GM19395 (cell line): ENCODE results near the gene ZNF48.

Experiments used
- ATAC-seq: cut with Tn5 transposase; IDR thresholded peaks from one replicate; pipeline ENCODE4 v1.9.1; 2021; ENCODE audit warnings: mild to moderate bottlenecking, moderate library complexity; ENCODE audit not compliant: unreplicated experiment

Gene ZNF48

DNA sequence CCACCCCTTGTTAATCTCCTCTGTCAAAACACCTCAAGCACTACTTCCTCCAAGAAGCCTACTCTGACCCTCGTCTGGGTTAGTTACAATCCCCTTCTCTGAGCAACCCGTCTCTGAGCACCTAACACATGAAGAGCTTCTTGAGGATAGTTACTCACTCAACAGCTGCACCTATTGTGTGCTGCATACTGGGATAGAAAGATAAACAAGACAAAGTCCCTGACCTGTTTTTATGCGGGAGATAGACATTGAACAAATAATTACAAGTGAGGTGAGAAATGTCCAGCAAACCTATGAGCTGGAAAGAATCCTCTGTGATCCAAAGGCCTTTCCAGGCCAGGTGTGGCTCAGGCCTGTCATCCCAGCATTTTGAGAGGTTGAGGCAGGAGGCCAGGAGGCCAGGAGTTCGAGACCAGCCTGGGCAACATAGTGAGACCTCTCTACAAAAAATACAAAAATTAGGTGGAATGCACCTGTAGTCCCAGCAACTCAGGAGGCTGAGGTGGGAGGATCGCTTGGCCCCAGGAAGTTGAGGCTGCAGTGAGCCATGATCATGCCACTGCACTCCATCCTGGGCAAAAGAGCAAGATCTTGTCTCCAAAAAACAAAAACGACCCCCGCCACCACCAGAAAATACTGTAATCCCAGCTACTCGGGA, 6.7 kb downstream of the ZNF48 start:
- ATAC-seq: no peak

DNA sequence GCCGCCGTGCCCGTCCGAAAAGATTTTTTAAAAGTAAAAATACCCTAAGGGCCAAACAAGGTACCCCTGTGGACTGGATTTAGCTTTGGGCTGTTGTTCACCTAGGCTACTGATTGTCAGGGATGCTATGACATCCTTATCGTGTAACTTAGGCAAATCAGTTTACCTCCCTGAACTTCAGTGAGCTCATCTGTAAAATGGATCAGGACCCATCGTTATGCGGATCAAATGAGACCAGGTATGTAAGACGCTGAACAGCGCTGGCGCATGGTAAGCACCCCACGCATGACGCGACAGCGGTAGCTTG, 11.5 kb downstream of the ZNF48 start:
- no peak for ATAC-seq

DNA sequence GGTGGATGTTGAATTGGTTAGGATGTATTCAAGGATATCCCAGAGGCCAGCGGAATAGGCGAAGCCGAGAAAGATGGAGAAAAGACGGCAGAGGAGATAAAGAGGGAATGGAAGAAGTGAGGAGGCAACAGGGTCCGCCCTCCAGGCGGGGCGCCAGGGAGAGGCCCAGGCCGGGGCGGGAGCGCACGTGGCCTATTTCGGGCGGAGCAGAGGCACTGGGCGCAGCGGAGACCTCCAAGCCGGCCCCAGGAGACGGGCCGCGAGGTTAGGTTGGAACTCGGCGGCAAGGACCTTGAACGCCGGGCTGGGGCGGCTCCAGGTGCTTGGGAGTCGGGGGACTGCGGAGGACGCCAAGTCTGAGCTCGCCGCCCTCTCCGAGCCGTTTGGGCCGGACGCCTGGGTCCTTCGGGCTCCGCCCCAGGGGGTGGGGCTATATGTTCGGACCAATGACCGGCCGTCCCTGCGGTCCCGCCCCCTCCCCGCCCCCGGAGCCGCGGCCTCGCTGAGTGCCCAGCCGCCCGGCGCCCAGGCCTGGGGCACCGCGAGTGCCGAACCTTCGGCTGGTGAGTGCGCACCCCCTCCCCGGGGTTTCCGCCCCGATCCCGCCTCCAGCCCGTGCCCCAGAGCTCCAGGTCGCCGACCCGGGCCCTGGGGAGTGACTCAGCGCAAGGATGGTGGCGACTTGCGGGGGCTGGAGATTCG, 12.0 kb downstream of the ZNF48 start, which contains the start of gene ZNF771:
TSS of gene ZNF771 (plus strand) at position 505 of the 702 bp plus-strand sequence. CDS start 448 bp downstream, outside the sequence.
- ATAC-seq: peak; percentile 72

DNA sequence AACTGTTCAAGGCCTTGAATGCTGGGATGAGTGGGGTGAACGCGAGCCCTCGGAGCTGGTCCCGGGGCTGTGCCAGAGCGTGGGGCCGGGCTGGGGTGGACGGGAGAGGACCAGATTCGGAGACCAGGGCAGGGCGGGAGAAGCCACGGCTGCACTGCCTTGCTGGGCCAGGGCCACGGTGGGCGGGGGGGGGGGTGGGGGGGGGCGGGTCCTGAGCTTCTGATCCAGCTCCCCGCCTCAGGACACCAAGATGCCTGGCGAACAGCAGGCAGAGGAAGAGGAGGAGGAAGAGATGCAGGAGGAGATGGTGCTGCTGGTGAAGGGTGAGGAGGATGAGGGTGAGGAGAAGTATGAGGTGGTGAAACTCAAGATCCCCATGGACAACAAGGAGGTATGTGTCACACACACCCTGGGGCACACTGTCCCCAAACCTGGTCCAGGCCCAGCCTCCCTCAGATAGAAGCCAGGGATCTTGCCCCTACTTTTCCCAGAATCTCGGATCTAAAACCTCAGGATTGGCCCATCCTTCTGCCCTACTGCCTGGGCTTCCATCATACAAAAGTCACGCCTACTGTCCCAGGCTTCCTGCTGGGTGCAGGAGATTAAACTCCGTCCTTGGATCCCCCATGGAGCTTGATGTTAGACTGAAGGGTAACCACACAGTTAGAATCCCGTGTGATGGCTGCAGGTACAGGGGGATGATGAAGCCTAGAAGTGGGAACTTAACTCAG, 12.7 kb downstream of the ZNF48 start:
- ATAC-seq: peak; percentile 6

DNA sequence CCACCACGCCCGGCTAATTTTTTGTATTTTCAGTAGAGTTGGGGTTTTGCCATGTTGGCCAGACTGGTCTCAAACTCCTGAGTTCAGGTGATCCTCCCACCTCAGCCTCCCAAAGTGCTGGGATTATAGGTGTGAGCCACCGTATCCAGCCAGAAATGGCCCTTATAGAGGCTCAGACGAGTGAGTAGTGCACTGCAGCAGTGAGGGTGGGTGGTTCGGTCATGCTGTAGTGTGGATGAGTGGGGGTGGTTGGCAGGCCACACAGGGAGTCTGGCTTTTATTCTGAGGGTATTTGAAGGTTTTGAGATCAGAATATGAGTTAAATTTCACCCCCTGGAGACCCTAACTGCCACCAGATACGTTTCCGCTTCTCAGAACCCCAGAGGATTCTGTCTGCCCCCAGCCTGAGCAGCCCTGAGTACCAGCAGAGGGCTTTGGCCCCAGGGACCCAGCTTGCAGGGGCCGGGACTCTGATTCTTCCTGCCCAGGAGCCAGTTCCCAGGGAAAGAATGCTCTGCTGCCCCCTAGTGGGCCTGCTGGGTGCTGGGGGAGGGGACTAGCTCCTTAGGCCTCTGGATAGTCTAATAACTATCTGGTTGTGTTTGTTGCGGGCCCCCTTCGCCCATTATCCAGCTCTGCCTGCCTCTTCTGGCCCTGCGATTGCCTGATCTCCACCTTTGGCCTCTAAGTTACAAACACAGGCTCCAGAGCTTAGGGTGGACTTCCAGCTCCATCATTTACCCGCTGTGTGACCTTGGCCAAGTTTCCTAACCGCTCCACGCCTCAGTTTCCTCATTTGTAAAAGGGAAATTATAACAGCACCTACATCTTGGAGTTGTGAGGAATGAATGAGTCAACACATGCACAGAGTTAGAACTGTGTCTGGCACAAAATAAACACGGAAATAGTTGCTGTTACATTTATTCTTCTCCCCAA, 14.2 kb downstream of the ZNF48 start:
- peak; percentile 51 for ATAC-seq

DNA sequence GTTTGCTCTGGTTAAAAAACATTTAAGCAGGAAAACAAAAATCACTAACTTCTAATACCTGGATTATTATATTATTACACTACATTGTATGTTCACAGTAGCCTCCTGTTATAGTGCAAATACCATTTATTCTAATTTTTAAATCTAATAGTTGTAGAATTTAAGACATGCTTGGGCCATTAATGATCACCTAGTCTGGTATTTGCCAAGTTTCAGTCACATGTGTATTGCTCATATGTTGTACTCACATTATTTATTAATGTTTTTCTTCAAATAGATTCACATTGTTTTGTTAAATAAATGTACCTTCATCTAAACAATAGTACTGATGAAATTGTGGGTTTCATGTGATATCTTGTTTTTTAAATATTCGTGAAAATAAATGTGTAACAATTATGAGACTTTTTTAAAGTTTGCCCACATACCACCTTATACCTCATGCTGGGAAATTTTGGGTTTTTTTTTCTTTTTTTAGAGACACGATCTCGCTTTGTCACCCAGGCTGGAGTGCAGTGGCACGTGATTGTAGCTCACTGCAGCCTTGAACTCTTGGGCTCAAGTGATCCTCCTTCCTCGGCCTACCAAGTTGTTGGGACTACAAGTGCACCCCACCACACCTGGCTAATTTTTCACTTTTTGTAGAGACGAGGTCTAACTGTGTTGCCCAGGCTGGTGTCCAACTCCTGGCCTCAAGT, 18.0 kb downstream of the ZNF48 start:
- ATAC-seq: no peak

DNA sequence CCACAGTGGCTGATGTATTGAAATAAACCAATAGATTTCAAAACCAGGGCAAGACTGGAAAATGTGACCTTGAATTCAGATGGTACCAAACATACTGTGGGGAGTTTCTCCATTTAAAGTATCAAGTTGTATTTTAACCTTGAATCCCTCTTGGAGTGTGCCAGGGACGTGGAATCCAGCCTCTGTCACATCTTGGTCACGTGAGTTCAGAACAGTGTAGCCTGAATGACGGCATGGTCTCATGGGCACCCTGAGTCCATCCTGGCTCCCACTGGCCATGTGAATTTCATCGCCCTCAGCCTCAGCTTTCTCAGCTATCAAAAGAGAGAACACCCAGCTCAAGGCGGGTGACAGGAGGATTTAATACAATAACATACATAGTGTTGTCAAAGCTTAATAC, 18.9 kb downstream of the ZNF48 start:
- no peak for ATAC-seq

DNA sequence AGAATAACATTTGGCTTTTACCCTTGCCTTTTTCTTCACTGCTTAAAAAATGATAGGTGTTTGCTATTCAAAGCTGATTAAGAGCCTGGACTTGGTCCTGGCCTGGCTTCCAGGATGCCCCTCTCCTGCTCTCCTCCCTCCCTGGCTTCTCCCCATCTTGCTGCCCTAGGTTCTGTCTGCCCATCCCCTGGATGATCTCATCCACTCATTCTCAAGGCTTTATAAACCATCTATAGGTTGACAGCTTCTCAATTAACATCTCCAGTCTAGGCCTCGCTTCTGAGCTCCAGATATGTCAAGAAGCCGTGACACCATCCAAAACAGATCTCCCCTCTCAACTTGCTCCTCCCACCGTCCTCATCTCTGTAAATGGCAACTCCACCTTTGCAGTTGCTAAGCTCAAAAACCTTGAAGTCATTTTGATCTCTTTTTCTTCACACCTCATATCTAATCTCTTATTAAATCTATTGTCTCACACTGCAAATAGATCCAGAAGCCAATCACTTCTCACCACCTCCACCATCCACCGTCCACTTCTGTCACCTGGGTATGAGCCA, 20.9 kb downstream of the ZNF48 start:
- ATAC-seq: no peak

DNA sequence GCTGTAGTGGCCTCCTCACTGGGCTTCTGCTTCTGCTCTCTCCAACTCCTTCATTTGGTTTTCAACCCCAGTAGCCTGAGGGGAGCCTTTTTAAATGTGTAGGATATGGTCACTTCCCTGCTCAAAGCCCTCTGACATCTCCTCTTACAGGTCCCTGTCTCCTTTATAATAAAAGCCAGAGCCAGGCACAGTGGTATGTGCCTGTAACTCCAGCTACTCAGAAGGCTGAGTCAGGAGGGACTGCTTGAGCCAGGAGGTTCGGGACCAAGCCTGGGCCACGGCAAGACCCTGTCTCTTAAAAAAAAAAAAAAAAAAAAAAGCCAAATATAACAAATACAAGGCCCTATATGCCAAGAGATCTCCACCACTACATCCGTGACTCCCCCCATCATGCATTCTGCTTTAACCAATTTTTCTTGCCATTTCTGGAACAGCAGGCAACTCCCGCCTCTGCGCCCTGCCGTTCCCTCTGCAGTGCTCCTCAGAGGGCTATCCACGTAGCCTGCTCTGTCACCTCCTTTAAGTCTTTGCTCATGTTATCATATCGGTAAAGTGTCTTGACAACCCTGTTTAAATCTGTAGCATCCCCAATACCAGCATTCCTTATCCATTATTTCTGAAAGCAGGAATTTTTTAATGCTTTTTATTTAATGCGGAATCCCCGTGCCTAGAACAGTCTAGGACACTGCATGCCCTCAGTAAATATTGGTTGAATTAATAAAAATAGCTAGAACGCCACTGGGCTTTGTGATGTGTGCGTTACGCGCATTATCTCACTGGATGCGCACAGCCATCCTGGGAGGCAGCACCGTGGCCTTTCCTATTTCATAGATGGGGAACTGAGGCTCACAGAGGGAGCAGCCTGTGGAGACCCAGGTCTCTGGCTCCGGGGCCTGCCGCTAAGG, 21.7 kb downstream of the ZNF48 start:
- ATAC-seq: no peak

DNA sequence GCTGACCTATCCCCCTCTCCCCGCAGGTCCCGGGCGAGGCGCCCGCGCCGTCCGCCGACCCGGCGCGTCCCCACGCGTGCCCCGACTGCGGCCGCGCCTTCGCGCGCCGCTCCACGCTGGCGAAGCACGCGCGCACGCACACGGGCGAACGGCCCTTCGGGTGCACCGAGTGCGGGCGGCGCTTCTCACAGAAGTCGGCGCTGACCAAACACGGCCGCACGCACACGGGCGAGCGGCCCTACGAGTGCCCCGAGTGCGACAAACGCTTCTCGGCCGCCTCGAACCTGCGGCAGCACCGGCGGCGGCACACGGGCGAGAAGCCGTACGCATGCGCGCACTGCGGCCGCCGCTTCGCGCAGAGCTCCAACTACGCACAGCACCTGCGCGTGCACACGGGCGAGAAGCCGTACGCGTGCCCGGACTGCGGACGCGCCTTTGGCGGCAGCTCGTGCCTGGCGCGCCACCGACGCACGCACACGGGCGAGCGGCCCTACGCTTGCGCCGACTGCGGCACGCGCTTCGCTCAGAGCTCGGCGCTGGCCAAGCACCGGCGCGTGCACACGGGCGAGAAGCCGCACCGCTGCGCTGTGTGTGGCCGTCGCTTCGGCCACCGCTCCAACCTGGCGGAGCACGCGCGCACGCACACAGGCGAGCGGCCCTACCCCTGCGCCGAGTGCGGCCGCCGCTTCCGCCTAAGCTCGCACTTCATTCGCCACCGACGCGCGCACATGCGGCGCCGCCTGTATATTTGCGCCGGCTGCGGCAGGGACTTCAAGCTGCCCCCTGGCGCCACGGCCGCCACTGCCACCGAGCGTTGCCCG, 22.5 kb downstream of the ZNF48 start:
- ATAC-seq: peak; percentile 78

DNA sequence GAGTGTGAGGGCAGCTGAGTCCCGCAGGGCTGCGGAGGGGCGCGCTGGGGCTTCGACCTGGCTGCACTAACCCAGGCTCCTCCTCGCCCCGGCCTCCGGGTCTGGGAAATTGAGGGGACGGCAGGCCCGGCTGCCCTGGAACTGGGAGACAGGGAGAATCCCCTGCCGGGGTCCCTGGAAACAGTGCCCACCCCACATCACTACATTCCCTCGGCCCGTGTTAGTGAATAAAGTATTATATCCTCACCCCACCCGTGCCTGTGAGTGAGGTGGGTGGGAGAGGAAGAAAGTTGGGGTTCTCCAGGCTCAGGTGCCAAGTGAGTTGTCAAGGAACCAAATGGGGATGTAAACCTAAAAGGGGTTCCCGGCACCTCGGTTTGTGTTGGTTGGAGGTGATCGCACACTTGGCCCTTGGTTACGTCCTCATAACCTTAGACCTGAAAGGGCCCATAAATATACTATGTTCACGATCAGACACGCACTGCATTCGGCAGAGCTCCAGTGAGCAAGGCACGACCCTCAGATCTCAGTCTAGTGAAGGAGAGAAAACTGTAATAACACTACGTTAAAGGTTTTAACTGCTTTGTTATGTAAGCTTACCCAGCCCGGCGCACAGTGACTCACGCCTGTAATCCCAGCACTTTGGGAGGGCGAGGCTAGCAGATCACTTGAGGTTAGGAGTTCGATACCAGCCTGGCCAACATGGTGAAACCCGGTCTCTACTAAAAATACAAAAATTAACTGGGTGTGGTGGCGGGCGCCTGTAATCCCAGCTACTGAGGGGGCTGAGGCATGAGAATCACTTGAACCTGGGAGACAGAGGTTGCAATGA, 23.3 kb downstream of the ZNF48 start:
- no peak for ATAC-seq

DNA sequence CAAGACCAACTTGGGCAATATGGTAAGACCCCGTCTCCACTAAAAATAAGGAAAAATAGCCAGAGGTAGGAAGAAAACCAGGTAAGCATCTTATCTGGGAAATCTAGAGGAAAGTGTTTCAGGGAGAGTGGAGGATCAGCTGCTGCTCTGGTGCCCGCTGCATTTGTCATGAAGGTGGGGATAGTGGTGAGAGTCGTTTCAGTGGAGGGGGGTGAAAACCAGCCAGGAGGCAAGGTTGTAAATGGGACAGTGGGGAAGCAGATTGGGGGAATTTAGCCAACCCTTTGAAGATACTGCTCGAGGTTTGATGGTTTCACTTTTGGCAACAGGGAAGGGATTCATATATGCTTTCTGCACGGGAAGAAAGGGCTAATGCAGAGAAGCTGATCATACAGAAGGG, 25.8 kb downstream of the ZNF48 start:
- no peak for ATAC-seq

DNA sequence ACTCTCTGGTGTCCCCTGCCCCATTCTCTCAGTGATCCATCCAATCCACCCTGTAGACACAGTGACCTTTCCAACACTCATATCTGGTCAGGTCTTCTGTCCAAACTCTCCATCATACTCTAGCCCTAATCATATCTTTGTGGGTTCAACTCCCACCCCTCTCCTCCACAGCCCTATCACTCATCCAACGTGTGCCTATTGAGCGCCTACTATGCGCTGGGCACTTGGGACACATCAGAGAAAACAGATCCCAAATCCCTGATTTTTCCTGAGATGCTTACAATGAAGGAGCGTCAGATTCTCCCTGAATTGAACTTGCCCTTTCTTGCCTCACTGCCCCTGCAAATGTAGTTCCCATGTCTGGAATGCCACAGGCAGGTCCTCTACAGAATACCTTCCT, 32.8 kb downstream of the ZNF48 start:
- no peak for ATAC-seq

DNA sequence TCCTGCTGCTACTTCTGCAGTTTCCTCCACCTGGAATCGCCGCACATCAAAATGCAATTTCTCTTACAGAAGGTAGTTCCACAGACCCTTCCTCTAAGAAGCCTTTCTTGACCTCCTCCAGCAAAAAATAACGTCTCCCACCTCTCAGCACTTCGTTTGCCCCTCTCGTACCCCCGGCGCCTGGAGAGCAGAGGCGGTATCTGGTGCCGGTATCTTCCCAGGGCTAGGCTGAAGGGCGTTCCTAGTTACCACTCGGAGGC, 34.1 kb downstream of the ZNF48 start:
- ATAC-seq: peak; percentile 18

DNA sequence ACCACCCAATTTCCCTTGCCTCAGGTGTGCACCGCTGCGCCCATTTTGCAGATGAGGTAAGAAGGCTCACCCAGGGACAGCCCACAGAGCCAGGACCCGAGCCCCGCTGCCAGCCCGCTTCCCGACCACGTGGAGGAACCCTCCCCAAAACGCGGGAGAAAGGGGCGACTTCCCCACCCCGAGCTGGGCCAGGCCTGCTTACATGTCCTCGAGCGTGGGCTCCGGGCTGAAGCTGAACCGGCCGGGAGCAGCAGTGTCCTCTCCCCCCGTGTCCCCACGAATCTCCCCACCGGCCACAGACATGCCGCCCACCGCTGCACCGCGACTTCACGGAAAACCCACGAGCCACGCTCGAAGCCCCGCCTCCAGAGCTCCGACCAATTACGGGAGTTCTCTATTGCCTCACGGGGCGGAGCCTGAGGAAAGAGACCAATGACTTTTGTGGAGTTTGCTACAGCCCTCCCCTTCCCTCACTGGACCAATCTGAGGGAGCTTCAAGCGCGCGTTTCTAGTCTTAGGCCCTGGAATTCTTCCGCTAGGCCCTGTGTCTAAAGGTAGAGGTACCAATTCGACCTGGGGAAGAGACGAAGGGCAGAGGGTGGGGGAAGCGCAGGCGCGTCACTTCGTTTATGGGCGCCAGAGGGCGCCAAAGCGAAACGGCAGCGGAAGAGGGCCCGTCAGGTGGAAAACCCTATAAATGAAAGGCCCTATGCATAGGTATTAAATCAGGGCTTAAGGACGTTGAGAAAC, 34.6 kb downstream of the ZNF48 start, which contains the start of gene DCTPP1:
TSS of gene DCTPP1 (minus strand) at position 353 of the 750 bp plus-strand sequence. CDS start at position 303, 50 bp downstream.
- ATAC-seq: peak; percentile 98

DNA sequence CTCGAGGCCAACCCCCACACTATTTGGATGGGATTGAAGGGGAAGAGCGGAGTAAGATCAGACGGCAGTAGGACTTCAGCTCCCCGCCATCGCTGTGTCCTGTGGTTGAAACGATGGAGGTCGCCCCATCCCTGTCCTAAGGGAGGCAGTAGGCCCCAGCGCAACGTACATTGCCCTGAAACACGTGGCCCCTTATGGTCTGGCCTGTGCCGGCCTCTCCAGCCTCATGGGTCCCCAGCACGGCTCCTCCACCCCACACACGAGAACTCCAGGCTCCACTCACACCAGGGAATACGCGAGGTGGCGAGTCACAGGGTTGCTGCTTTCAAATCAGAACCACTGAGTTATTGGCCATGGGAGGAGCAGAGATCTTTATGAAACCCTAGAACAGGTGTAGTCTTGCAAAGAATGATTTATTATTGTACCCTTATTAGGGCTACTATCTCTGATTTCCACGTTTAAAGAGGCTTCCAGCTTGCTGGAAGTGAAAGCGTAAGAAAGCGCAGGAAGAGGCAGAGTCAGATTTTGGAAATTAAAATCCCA, 35.3 kb downstream of the ZNF48 start:
- no peak for ATAC-seq
